Vagina (tissue), 2 donors: ENCODE data around the gene PAPPA2. TPM values are rescaled to one million over a fixed set of nuclear protein-coding genes. Genes with fewer than 3 reads are reported as not detected.

ENCODE experiments used
- DNase-seq, 2 donors: peaks; one replicate each; pipeline ENCODE4 v3.0.0-alpha.2; 2017; ENCODE audit errors: extremely low spot score in 2 of 2
- H3K27ac ChIP-seq: fragments of 200-600 bp; sonication (generic); one replicate; pipeline ENCODE4 v1.5.1; 2019
- H3K27me3 ChIP-seq: fragments of 200-600 bp; sonication (generic); one replicate; pipeline ENCODE4 v1.5.1; 2019
- H3K36me3 ChIP-seq, 2 donors: fragments of 200-600 bp; sonication (generic); one replicate each; pipeline ENCODE4 v1.5.1; 2017 to 2019
- H3K4me1 ChIP-seq: fragments of 200-600 bp; sonication (generic); one replicate; pipeline ENCODE4 v1.5.1; 2019
- H3K4me3 ChIP-seq, 2 donors: fragments of 200-600 bp; sonication (generic); 1 replicate in 1 of 2; 2 replicates in 1 of 2; pipeline ENCODE4 v1.5.1; 2016 to 2019
- H3K9me3 ChIP-seq: fragments of 200-600 bp; sonication (generic); one replicate; pipeline ENCODE4 v1.5.1; 2019
- CTCF ChIP-seq, 3 experiments: fragments of 450-650 bp in 2 of 3; fragments of 200-600 bp in 1 of 3; sonication (generic) in 1 of 3; IDR thresholded peaks; one replicate each; pipeline ENCODE4 v1.5.1; 2017 to 2019; ENCODE audit warnings: antibody characterized with exemption in 3 of 3, mild to moderate bottlenecking in 2 of 3, moderate library complexity in 2 of 3
- POLR2A ChIP-seq, 2 donors: fragments of 450-650 bp; IDR thresholded peaks; one replicate each; pipeline ENCODE4 v1.6.1; 2017; ENCODE audit warnings: antibody characterized with exemption in 2 of 2, mild to moderate bottlenecking in 2 of 2, moderate library complexity in 2 of 2
- POLR2AphosphoS5 ChIP-seq, 2 donors: sonication (generic); formaldehyde crosslinking; IDR thresholded peaks; one replicate each; pipeline ENCODE4 v1.9.0; 2017; ENCODE audit warnings: antibody characterized with exemption in 2 of 2, mild to moderate bottlenecking in 2 of 2, low read depth in 1 of 2; ENCODE audit not compliant: insufficient read depth in 1 of 2
- intact Hi-C: fragments of 100-400 bp; cut with DNase I; formaldehyde crosslinking; loops from one replicate; pipeline ENCODE4 v1.15.1; 2023
- total RNA-seq: library from RNA; depleted of rRNA; stranded (reverse); fragments of >200 nt; gene quantifications from one replicate; pipeline ENCODE4 v1.2.3, GENCODE V29; 2016

The PAPPA2 gene
- total RNA-seq, 1 donor from 2014 or later: 0.25 TPM

DNA sequence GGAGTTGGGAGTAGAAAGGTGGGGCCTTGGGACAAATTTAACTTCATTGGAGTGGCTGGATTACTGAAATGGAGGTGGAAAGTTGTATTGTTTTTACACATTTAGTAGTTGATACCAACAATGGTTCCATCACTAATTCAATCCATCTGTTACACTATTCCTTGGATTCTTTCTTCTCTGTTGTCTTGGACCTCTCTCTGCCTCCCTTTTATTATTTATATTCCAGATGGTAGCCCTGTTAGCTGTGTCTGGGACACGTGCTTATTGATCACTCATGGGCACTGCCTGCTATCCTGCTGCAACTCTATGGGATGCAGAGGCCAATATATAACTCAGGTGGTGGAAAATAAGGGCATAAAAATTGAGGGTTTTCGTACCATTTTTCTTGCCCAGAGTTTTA is 346.3 kb downstream of the PAPPA2 start:
- TF ChIP-seq CTCF (IDR thresholded peaks at IDR 0.05): no peak
- TF ChIP-seq POLR2A (IDR thresholded peaks at IDR 0.05): no peak
- H3K4me1 ChIP-seq: no peaks in the 10 kb centered on the region
- no peaks in the 10 kb centered on the region for H3K27me3 ChIP-seq
- no peaks in the 10 kb centered on the region for H3K9me3 ChIP-seq
- no peak for DNase-seq
- H3K27ac ChIP-seq: no peak overlapping the region
- intact Hi-C loops: no loop called here
- H3K4me3 ChIP-seq: no peak overlapping the region
- H3K36me3 ChIP-seq: no peaks in the 10 kb centered on the region

GRCh38 chr1:176811511-176812288 is 348.7 kb downstream of the PAPPA2 start:
- no peaks in the 10 kb centered on the region for H3K36me3 ChIP-seq
- H3K4me3 ChIP-seq: no peak overlapping the region
- no peaks in the 10 kb centered on the region for H3K27me3 ChIP-seq
- no peaks in the 10 kb centered on the region for H3K4me1 ChIP-seq
- intact Hi-C loops: no loop called here
- DNase-seq: no peak
- H3K9me3 ChIP-seq: no peaks in the 10 kb centered on the region
- TF ChIP-seq CTCF (IDR thresholded peaks at IDR 0.05) (no peak), POLR2AphosphoS5 (IDR thresholded peaks at IDR 0.05; ENCODE audit: insufficient read depth in 1 of 2, low read depth in 1 of 2) (no peak), POLR2A (IDR thresholded peaks at IDR 0.05) (no peak)
- H3K27ac ChIP-seq: no peak overlapping the region

GRCh38 chr1:176815621-176816020 is 352.6 kb downstream of the PAPPA2 start:
- Histone ChIP-seq H3K4me1 (no peaks in the 10 kb centered on the region), H3K36me3 (no peaks in the 10 kb centered on the region), H3K4me3 (no peak overlapping the region), H3K27ac (no peak overlapping the region), H3K27me3 (no peaks in the 10 kb centered on the region), H3K9me3 (no peaks in the 10 kb centered on the region)
- intact Hi-C loops: no loop called here
- no peak for TF ChIP-seq CTCF (IDR thresholded peaks at IDR 0.05)
- no peak for TF ChIP-seq POLR2A (IDR thresholded peaks at IDR 0.05)
- TF ChIP-seq POLR2AphosphoS5 (IDR thresholded peaks at IDR 0.05; ENCODE audit: insufficient read depth in 1 of 2, low read depth in 1 of 2): no peak
- DNase-seq: no peak

- Histone ChIP-seq H3K36me3 (no peaks in the 10 kb centered on the region), H3K9me3 (no peaks in the 10 kb centered on the region), H3K27me3 (no peaks in the 10 kb centered on the region), H3K4me1 (no peaks in the 10 kb centered on the region), H3K4me3 (no peak overlapping the region), H3K27ac (no peak overlapping the region)
- intact Hi-C loops: no loop called here
- TF ChIP-seq POLR2AphosphoS5 (IDR thresholded peaks at IDR 0.05; ENCODE audit: insufficient read depth in 1 of 2, low read depth in 1 of 2): no peak
- TF ChIP-seq POLR2A (IDR thresholded peaks at IDR 0.05): no peak
- TF ChIP-seq CTCF (IDR thresholded peaks at IDR 0.05): no peak
- DNase-seq: no peak
Observed at GRCh38 chr1:176816232-176816631, 353.3 kb downstream of the PAPPA2 start.

DNA sequence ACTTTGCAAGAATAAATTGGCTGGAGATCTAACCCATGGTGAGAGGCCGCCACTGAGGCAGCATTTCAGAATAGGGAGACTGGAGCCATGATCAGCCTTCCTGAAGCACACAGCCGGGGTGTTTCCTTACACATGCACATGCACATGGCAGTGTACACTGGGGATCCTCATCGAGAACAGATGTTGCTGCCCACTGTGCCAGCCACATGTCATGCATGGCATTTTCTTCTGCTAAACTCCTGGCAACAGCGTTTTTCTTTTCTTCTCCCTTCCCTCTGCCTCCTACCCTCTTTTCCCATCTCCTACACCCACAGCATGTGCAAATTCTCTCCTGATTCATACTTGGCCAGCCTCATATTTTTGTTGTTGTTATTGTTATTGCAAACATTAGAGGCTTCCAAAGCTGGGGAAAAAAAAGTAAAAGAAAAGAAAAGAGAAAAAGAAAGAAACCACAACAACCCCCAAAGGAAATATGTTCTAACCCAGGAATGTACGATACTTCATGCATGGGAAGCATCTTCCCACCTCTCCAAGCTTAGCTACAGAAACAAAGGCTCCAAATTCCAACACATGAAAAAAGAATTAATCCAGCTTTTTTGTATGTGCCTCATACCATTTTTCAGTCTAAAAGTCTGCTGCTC is 357.5 kb downstream of the PAPPA2 start:
- H3K9me3 ChIP-seq: no peaks in the 10 kb centered on the region
- H3K4me1 ChIP-seq: no peaks in the 10 kb centered on the region
- no peak overlapping the region for H3K27ac ChIP-seq
- no peaks in the 10 kb centered on the region for H3K36me3 ChIP-seq
- DNase-seq: no peak
- TF ChIP-seq CTCF (IDR thresholded peaks at IDR 0.05): no peak
- TF ChIP-seq POLR2A (IDR thresholded peaks at IDR 0.05): no peak
- no peak for TF ChIP-seq POLR2AphosphoS5 (IDR thresholded peaks at IDR 0.05; ENCODE audit: insufficient read depth in 1 of 2, low read depth in 1 of 2)
- H3K4me3 ChIP-seq: no peak overlapping the region
- no peaks in the 10 kb centered on the region for H3K27me3 ChIP-seq
- intact Hi-C loops: no loop called here
